Testis (tissue), 3 donors: ENCODE results near the gene PGD. TPM values are rescaled to one million over a fixed set of nuclear protein-coding genes. Genes with fewer than 3 reads are reported as not detected.
"Not testable (repeated sequence)": the region's sequence is repeated elsewhere in the genome, so short reads cannot be mapped to it uniquely, and the experiment has no call there.

Experiments
- DNase-seq: peaks from one replicate; pipeline ENCODE4 v3.0.0-alpha.2; 2019
- H3K27ac ChIP-seq, 2 donors: fragments of 200-600 bp; sonication (generic); one replicate each; pipeline ENCODE4 v1.5.1; 2019
- H3K27me3 ChIP-seq: fragments of 200-600 bp; sonication (generic); one replicate; pipeline ENCODE4 v1.5.1; 2019
- H3K36me3 ChIP-seq: fragments of 200-600 bp; sonication (generic); one replicate; pipeline ENCODE4 v1.5.1; 2017; ENCODE audit warnings: low read depth; ENCODE audit errors: missing control alignments
- H3K4me1 ChIP-seq: fragments of 200-600 bp; sonication (generic); one replicate; pipeline ENCODE4 v1.5.1; 2019
- H3K4me3 ChIP-seq, 2 donors: fragments of 200-600 bp; sonication (generic); one replicate each; pipeline ENCODE4 v1.5.1; 2017 to 2019
- H3K9me3 ChIP-seq: fragments of 200-600 bp; sonication (generic); one replicate; pipeline ENCODE4 v1.5.1; 2017
- POLR2A ChIP-seq: fragments of 450-650 bp; IDR thresholded peaks from one replicate; pipeline ENCODE4 v1.6.1; 2017; ENCODE audit warnings: antibody characterized with exemption, mild to moderate bottlenecking, moderate library complexity
- WGBS, 2 donors: methylation state at CpG; one replicate each; pipeline ENCODE4 v1.1.5; 2018; 5-methylcytosine and 5-hydroxymethylcytosine counted together
- intact Hi-C: fragments of 100-400 bp; cut with DNase I; formaldehyde crosslinking; loops from one replicate; pipeline ENCODE4 v1.15.1; 2023; ENCODE audit warnings: low total_unique reads
- polyA plus RNA-seq: library from polyadenylated mRNA; stranded (reverse); fragments of 350-450 nt; fragmentation: Illumina TruSeq; extraction: RNeasy Lipid Tissue Mini Kit (QIAGEN cat#74804); gene quantifications from one replicate; pipeline ENCODE4 v1.2.3, GENCODE V29; 2014; ENCODE audit warnings: low read depth, low replicate concordance; ENCODE audit not compliant: insufficient read depth
- total RNA-seq, 2 donors: library from RNA; depleted of rRNA; stranded (reverse); fragments of >200 nt; gene quantifications; one replicate each; pipeline ENCODE4 v1.2.3, GENCODE V29; 2016
- TF ChIP-seq, protein P1 (sequence below), 3 experiments: fragments of 450-650 bp in 2 of 3; fragments of 200-600 bp in 1 of 3; sonication (generic) in 1 of 3; IDR thresholded peaks; one replicate each; pipeline ENCODE4 v1.5.1; 2016 to 2019; ENCODE audit warnings: antibody characterized with exemption in 3 of 3, mild to moderate bottlenecking in 2 of 3, moderate library complexity in 1 of 3

PGD gene
- total and polyA plus RNA-seq, 3 donors from 2014 or later = 208 to 241 (median 209) TPM

DNA sequence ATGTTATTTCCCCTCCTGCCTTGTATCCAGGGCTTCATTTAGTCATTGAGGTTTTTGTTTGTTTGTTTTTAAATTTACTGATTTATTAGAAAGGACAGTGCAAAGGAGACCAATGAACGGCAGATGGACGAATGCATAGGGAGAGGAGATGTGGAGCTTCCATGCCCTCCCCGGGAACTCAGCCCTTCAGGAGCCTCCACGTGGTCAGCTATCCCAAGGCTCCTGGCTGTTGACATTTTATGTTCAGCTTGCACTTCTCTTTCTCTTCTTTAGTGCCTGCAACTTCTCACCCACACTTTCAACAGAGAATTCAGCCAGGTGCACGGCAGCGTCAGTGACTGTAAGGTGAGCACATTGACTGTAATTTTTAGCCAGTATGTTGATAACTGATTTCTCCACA, 30.7 kb upstream of the PGD start:
- no peaks in the 10 kb centered on the region for H3K36me3 ChIP-seq
- intact Hi-C loops = no loop called here
- no peaks in the 10 kb centered on the region for H3K27me3 ChIP-seq
- H3K9me3 ChIP-seq = no peaks in the 10 kb centered on the region
- H3K4me1 ChIP-seq = no peaks in the 10 kb centered on the region
- DNase-seq = no peak
- no peak overlapping the region for H3K27ac ChIP-seq
- 83 to 85% methylated on average over 6 of the region's 6 CpGs for WGBS, 2 donors
- TF ChIP-seq, protein P1, sequence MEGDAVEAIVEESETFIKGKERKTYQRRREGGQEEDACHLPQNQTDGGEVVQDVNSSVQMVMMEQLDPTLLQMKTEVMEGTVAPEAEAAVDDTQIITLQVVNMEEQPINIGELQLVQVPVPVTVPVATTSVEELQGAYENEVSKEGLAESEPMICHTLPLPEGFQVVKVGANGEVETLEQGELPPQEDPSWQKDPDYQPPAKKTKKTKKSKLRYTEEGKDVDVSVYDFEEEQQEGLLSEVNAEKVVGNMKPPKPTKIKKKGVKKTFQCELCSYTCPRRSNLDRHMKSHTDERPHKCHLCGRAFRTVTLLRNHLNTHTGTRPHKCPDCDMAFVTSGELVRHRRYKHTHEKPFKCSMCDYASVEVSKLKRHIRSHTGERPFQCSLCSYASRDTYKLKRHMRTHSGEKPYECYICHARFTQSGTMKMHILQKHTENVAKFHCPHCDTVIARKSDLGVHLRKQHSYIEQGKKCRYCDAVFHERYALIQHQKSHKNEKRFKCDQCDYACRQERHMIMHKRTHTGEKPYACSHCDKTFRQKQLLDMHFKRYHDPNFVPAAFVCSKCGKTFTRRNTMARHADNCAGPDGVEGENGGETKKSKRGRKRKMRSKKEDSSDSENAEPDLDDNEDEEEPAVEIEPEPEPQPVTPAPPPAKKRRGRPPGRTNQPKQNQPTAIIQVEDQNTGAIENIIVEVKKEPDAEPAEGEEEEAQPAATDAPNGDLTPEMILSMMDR (IDR thresholded peaks at IDR 0.05) = no peak
- no peak for TF ChIP-seq POLR2A
- no peak overlapping the region for H3K4me3 ChIP-seq

DNA sequence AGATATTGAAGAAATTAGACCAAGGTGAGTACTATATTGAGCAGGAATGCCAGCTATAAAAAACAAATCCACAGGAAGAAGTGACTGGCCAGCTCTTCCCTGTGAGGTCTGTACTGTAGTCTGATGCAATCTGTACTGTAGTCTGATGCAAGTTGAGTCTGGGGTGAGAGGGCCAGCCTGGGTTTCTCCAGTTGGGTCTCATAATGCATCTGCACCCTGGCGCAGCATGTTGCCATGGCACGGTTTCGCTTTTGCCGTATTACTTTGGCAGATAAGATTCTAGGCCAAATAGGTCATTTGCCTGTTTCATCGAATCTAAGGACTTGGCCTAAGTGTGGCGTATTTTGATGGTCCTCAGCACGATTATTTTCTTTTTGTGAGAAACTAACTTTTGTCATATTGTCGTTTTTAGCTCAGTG, 24.4 kb upstream of the PGD start:
- 71 to 76% methylated on average over 8 of the region's 8 CpGs for WGBS, 2 donors

DNA sequence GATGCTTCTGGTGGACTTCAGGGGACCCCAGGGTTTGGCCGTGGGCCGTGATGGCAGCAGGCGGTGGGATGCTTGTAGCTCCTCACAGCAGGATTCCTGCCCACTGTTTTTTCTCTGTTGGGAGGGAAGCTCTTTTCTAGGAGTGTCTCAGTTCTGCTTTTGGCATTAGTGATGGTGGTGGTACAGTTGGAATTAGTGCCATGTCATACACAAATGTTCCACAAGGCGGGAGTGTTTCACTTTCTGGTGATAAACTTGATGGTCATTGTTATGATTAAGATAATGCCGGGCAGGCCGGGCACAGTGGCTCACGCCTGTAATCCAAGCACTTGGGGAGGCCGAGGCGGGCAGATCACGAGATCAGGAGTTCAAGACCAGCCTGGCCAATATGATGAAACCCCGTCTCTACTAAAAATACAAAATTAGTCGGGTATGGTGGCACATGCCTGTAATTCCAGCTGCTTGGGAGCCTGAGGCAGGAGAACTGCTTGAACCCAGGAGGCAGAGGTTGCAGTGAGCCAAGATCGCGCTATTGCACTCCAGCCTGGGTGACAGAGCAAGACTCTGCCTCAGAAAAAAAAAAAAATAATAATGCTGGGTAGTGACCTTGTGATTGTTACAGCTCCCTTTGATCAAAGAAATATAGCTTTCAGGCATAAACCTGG, 21.4 kb upstream of the PGD start:
- H3K4me1 ChIP-seq = peaks cover 41% of the 10 kb centered on the region
- intact Hi-C loops = loop anchor here (5.0 kb wide), 1 partner anchor 50 kb away; no protein-coding TSS in a partner anchor
- not testable (repeated sequence) for H3K36me3 ChIP-seq, H3K27me3 ChIP-seq, H3K9me3 ChIP-seq, H3K4me3 ChIP-seq
- 25 to 27% methylated on average over 14 of the region's 14 CpGs for WGBS, 2 donors
- peak overlapping the region; percentile 70 to 72 for H3K27ac ChIP-seq
- TF ChIP-seq, protein P1 (IDR thresholded peaks at IDR 0.05) = peak; percentile 76 to 91 (median 89)
- DNase-seq = peak; percentile 87

More for the DNA sequence above, 24.4 kb upstream of the PGD start:
- TF ChIP-seq, protein P1 (IDR thresholded peaks at IDR 0.05) = no peak
- no peak for TF ChIP-seq POLR2A
- H3K27ac ChIP-seq = peak overlapping the region in 1 of 2 donors; percentile 39
- H3K4me1 ChIP-seq = peaks cover 30% of the 10 kb centered on the region
- H3K4me3 ChIP-seq = no peak overlapping the region
- no peaks in the 10 kb centered on the region for H3K36me3 ChIP-seq
- intact Hi-C loops = no loop called here
- no peaks in the 10 kb centered on the region for H3K9me3 ChIP-seq
- no peaks in the 10 kb centered on the region for H3K27me3 ChIP-seq
- DNase-seq = no peak

DNA sequence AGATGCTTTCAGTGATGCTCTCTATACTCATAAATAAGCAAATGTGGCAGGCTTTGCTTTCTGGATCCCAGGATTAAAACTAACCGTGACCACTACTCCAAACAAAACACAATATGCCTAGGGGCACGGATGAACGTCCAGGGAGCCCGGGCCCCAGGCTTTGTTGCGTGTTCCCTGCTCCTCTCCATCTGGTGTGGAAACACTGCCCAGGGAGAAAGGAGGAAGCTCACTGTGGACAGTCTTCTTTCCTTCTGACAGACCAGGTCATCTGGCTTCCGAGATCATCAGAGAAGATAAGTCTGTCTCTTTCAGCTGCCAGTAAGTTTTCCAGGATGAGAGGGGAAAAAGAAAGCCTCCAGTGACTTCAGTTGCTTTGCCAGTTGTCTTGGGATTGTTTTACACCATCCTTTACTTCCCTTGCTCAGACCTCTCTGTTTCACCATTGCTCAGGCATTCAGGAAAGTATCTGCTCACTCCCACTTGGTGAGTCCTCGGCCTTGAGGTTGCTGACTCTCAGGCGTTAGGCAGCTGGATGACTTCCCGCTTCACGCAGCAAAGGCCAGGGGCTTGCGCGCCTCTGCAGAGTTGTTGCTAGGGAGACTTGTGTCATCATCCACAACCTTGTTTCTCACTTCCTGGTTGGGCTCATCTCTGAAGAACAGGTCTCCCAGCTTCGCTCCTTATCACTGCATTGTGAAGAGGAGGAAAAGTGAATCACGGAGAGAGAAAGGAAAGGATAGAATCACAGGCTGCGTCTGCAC, 20.6 kb upstream of the PGD start:
- H3K36me3 ChIP-seq = no peaks in the 10 kb centered on the region
- peaks cover 41% of the 10 kb centered on the region for H3K4me1 ChIP-seq
- intact Hi-C loops = loop anchor here (5.0 kb wide), 1 partner anchor 49 kb away; no protein-coding TSS in a partner anchor
- no peaks in the 10 kb centered on the region for H3K27me3 ChIP-seq
- peak; percentile 94 for DNase-seq
- H3K4me3 ChIP-seq = no peak overlapping the region
- 34 to 51% methylated on average over 15 of the region's 15 CpGs for WGBS, 2 donors
- peak overlapping the region; percentile 70 to 72 for H3K27ac ChIP-seq
- TF ChIP-seq, protein P1 (IDR thresholded peaks at IDR 0.05) = no peak
- TF ChIP-seq POLR2A = no peak
- H3K9me3 ChIP-seq = no peaks in the 10 kb centered on the region
